NOMO-1 treated with dmso at 0.1 percent for 144 hours (cell line): Measurements from ENCODE around the gene FOXJ1.

Source experiments
- DNase-seq: peaks from one replicate; lab custom pipeline; 2025; ENCODE audit not compliant: unreplicated experiment; lab: John Stamatoyannopoulos, UW

Gene FOXJ1

GRCh38 chr17:76124582-76125390 is 16.3 kb downstream of the FOXJ1 start:
- DNase-seq = no peak

GRCh38 chr17:76123749-76124581 is 17.1 kb downstream of the FOXJ1 start:
- no peak for DNase-seq

- no peak for DNase-seq
Observed at GRCh38 chr17:76123191-76123499, 17.9 kb downstream of the FOXJ1 start.

- no peak for DNase-seq
Observed at GRCh38 chr17:76122431-76123190, 18.4 kb downstream of the FOXJ1 start.

- no peak for DNase-seq
Observed at GRCh38 chr17:76121932-76122430, 19.1 kb downstream of the FOXJ1 start.

GRCh38 chr17:76120658-76121008 is 20.4 kb downstream of the FOXJ1 start:
- DNase-seq = no peak

- DNase-seq = no peak
Observed at GRCh38 chr17:76119409-76120371, 21.4 kb downstream of the FOXJ1 start.

GRCh38 chr17:76115138-76115754 is 25.8 kb downstream of the FOXJ1 start:
- DNase-seq = no peak

- DNase-seq = no peak
Observed at GRCh38 chr17:76111956-76112355, 29.1 kb downstream of the FOXJ1 start.

GRCh38 chr17:76107509-76107908 is 33.5 kb downstream of the FOXJ1 start:
- DNase-seq = no peak

- DNase-seq = no peak
Observed at GRCh38 chr17:76106703-76107102, 34.3 kb downstream of the FOXJ1 start.

- no peak for DNase-seq
Observed at GRCh38 chr17:76104896-76105231, 36.2 kb downstream of the FOXJ1 start.

GRCh38 chr17:76104140-76104895 is 36.7 kb downstream of the FOXJ1 start:
- peak; percentile 45 for DNase-seq

- peak; percentile 92 for DNase-seq
Observed at GRCh38 chr17:76103274-76104139, 37.5 kb downstream of the FOXJ1 start, which contains the start of gene EXOC7. Gene EXOC7, minus strand, starts transcription at chr17:76103787. Its CDS starts 95 bp downstream, at chr17:76103692.

GRCh38 chr17:76102944-76103273 is 38.1 kb downstream of the FOXJ1 start:
- no peak for DNase-seq

GRCh38 chr17:76097716-76098295 is 43.2 kb downstream of the FOXJ1 start:
- DNase-seq = no peak

GRCh38 chr17:76095943-76096342 is 45.1 kb downstream of the FOXJ1 start:
- no peak for DNase-seq

- no peak for DNase-seq
Observed at GRCh38 chr17:76094046-76094445, 47.0 kb downstream of the FOXJ1 start.
